Mucosa of rectum (tissue), 2 donors: Measurements from ENCODE around the gene ZNF518B.

Experiments used
- H3K27ac ChIP-seq, 2 donors: one replicate each; pipeline ENCODE4 v1.7.0; 2013; ENCODE audit warnings: inconsistent platforms in 2 of 2, low read depth in 2 of 2, low read length in 2 of 2
- H3K27me3 ChIP-seq, 2 donors: one replicate each; pipeline ENCODE4 v1.7.0; 2013; ENCODE audit warnings: low read length in 2 of 2; ENCODE audit not compliant: control insufficient read depth in 2 of 2, insufficient read depth in 2 of 2
- H3K36me3 ChIP-seq, 2 donors: one replicate each; pipeline ENCODE4 v1.7.0; 2013; ENCODE audit warnings: low read length in 2 of 2; ENCODE audit not compliant: control insufficient read depth in 2 of 2, insufficient read depth in 2 of 2
- H3K4me1 ChIP-seq, 2 donors: one replicate each; pipeline ENCODE4 v1.7.0; 2013; ENCODE audit warnings: low read length in 2 of 2, mild to moderate bottlenecking in 1 of 2; ENCODE audit not compliant: control insufficient read depth in 2 of 2, insufficient read depth in 2 of 2
- H3K4me3 ChIP-seq, 2 donors: one replicate each; pipeline ENCODE4 v1.7.0; 2013; ENCODE audit warnings: low read length in 2 of 2
- H3K9ac ChIP-seq, 2 donors: one replicate each; pipeline ENCODE4 v1.7.0; 2013; ENCODE audit warnings: low read length in 2 of 2, low read depth in 1 of 2, mild to moderate bottlenecking in 1 of 2
- H3K9me3 ChIP-seq, 2 donors: one replicate each; pipeline ENCODE4 v1.7.0; 2013; ENCODE audit warnings: low read length in 2 of 2; ENCODE audit not compliant: control insufficient read depth in 2 of 2
- donor health status: healthy.
- donor health status: Normal muscosa, but diverticular disease.

The ZNF518B gene, protein sequence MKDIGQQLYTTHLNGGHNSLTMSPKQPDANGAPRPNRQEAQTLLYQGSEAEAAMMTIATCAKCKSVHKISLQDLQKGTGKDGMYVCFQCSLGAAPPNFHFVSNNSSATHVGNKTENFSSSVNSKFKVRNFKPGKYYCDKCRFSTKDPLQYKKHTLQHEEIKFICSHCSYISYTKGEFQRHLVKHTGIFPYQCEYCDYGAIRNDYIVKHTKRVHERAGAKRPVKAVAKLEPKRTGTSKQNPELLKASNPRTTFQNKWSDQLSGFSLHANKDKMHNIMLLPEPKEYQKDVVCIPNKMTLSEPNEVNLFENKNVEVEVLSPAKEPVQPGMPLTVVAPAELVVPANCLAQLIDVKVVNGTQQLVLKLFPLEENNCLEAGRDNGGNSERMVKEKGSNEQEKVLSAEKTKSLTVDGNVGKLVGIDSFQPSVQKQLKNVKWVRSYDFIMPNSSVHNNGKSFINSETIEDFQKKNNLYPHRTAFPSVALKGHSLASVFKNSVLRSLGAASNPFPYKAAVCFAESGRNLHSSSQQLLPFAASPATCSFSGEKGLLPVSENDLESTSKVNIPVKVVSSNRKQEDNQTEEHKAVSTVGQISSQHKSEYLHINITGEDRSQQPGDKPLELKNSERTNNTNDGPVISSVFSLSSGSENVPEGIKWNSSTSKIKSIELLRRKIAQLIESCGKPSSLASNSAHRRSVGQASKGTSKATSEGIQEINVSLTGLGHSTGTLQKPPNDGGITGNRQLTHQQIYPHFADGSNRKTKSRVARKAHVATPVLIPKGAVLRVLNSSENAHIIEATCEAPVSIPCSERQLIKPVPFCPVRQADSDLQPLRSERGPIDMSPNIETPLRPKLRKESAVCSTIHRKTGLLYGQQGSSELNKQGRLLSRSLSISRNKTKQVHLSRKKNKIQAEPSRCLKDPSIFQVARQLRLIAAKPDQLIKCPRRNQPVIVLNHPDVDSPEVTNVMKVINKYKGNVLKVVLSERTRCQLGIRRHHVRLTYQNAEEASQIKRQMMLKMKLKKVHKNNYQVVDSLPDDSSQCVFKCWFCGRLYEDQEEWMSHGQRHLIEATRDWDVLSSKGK

DNA sequence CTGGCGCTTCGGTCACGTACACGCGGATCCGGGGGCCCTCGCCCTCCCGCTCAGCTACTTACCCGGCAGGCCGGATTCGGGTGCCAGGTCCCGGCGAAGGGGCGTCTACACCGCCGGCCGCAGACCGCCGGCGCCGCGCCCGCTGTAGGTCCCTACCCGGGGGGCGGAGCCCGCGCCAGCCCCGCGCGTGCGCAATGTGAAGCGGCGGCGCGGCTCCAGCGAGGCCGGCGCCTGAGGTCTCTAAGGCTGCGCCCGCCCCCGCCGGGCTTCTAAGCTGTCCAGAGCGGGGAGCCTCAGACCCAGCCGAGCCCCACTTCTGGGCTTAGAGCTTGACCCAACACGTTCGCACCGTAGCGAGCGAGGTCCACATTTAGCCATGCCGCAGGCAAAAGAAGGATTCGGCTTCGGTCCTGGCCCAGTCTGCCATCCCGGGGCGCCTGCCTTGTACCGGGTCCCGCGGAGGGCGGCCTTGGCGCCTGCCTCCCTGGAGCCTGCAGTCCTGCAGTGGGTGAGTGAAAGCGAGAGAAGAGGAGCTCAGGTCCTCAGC lies at the start of gene ZNF518B:
Gene ZNF518B (minus strand): TSS at position 172 of the 547 bp plus-strand sequence. CDS start 11,098 bp downstream, outside the sequence.
- H3K9ac ChIP-seq: peak within 1 kb of the TSS; percentile 14 to 59
- peak within 1 kb of the TSS in 1 of 2 donors; percentile 43 for H3K27ac ChIP-seq
- peaks cover 9 to 13% of the 10 kb centered on the region in 2 donors for H3K27me3 ChIP-seq
- no peaks in the 10 kb centered on the region for H3K9me3 ChIP-seq
- peak within 1 kb of the TSS; percentile 60 to 74 for H3K4me3 ChIP-seq
- H3K4me1 ChIP-seq: peaks cover 4 to 5% of the 10 kb centered on the region in 2 donors
- H3K36me3 ChIP-seq: peaks cover 0 to 5% of the 10 kb centered on the region in 2 donors

DNA sequence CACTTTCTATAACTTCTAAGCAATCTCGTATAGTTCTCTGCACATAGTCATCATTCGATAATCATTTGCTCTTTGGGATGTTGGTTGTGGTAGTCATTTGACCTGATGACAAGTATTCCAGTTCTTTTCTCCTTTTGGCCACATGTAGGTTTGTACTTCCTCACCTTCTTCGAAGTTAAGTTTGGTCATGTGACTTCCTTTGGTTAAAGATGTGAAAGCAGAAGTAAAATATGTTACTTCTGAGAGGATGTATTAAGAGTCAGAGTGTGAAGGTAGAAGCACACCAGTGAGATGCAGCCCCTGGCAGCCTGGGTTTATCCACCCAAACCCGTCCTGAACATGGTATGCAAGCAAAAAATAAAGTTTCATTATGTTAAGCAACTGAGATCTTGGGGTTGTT lies 48.9 kb upstream of the ZNF518B start:
- Histone ChIP-seq H3K4me3 (no peak overlapping the region), H3K4me1 (no peaks in the 10 kb centered on the region), H3K27ac (no peak overlapping the region), H3K27me3 (no peaks in the 10 kb centered on the region), H3K9ac (no peak overlapping the region), H3K9me3 (no peaks in the 10 kb centered on the region), H3K36me3 (no peaks in the 10 kb centered on the region)

DNA sequence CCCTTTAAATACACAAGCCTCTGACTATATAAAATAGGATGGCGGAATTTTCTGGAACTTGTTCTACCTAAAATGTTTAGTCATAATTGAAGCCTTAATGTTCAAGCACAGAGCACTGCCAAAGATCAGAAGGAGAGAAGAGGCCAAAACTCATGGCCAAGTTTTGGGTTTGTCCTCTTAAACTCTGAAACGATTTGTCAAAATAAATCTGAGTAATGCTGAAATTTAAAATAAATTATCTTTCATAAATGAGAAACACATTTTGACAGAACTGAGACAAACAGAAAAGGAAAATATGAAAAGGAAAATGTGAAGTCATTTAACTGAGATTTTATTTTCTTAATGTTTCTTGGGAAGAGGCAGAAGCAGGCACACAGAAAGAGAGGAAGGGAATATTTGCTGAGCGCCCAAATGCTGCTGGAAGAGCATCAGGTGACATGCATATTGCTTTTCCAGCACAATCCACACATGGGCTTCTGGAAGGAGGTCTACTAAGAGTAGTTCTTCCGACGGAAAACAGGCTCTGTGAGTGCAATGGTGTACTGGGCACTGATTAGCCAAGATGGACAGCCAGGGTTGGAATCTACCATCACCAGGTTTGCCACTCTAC lies 47.4 kb upstream of the ZNF518B start:
- H3K27me3 ChIP-seq: no peaks in the 10 kb centered on the region
- H3K9me3 ChIP-seq: no peaks in the 10 kb centered on the region
- H3K36me3 ChIP-seq: no peaks in the 10 kb centered on the region
- H3K27ac ChIP-seq: no peak overlapping the region
- no peaks in the 10 kb centered on the region for H3K4me1 ChIP-seq
- H3K4me3 ChIP-seq: no peak overlapping the region
- no peak overlapping the region for H3K9ac ChIP-seq

DNA sequence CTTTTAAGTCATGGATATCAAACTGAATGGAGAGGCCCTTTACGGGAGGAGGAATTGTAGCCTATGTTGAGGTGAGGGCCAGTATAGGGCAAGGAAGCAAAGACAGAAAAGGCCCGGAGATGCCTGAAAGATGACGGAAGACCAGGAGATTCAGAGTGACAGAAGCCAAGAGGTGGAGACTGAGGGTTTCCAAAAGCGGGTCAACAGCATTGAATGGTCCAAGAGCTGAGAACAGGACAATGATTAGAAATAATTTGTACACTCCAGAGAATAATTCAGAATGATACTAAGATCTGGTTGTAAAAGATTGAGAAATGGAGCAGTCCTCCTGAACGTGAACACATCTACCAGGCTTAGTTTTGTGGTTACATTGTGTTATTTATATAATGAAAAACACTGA lies 45.5 kb upstream of the ZNF518B start:
- no peak overlapping the region for H3K27ac ChIP-seq
- no peak overlapping the region for H3K9ac ChIP-seq
- H3K36me3 ChIP-seq: no peaks in the 10 kb centered on the region
- no peaks in the 10 kb centered on the region for H3K9me3 ChIP-seq
- no peak overlapping the region for H3K4me3 ChIP-seq
- H3K27me3 ChIP-seq: no peaks in the 10 kb centered on the region
- no peaks in the 10 kb centered on the region for H3K4me1 ChIP-seq

DNA sequence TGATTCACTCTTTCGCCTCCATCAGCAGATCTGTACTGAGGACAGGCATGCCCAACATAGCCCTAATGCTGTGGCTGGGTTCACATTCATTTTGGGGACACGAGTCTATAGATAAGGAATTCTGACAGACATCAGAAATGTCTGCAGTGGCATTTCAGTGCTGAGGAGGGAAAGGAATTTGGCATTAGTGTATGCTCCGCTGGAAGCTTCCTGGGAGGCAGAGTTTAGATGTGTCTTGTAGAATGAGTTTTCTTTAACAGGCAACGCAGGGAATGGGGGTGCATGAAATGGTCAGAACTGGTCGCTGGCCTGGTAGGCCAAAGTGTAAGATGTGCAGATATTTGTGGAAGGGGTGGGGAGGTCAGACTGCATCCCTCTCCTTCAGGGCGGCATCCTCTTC lies 43.5 kb upstream of the ZNF518B start:
- Histone ChIP-seq H3K9me3 (no peaks in the 10 kb centered on the region), H3K36me3 (no peaks in the 10 kb centered on the region), H3K9ac (no peak overlapping the region), H3K4me1 (no peaks in the 10 kb centered on the region), H3K4me3 (no peak overlapping the region), H3K27ac (no peak overlapping the region), H3K27me3 (no peaks in the 10 kb centered on the region)

DNA sequence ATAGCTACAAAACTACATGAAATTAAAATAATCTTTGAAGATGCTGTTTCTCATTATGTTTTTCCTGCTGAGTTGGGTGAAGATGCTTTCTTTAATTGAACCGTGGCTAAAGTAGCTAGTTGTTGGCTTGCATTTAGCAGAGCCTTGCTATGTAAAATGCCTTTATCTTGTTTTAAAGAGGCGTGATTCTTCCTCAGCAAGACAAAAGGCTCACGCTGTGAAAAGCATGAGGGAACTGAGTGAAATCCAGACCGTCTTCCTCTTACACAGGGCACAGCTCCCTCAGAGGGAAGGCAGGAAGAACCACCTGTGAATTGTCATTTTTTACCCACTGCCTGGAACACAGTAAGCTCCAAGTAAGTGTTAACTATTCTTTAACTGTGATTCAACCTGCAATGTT lies 39.0 kb upstream of the ZNF518B start:
- Histone ChIP-seq H3K4me1 (no peaks in the 10 kb centered on the region), H3K4me3 (no peak overlapping the region), H3K9me3 (no peaks in the 10 kb centered on the region), H3K9ac (no peak overlapping the region), H3K27me3 (no peaks in the 10 kb centered on the region), H3K27ac (no peak overlapping the region), H3K36me3 (no peaks in the 10 kb centered on the region)

DNA sequence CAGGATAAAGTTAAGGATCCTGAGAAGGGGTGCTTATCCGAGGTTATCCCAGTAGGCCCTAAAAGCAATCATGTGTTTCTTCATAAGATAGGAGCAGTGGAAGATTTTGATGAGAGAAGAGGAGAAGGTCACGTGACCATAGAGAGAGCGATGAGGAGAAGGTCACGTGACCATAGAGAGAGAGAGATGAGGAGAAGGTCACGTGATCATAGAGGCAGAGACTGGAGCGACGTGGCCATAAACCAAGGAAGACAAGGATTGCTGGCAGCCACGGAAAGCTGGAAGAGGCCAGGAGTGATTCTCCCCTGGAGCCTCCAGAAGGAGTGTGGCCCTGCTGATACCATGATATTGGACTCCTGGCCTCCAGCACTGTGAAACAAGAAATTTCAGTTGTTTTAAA lies 38.4 kb upstream of the ZNF518B start:
- H3K36me3 ChIP-seq: no peaks in the 10 kb centered on the region
- H3K27ac ChIP-seq: no peak overlapping the region
- no peaks in the 10 kb centered on the region for H3K9me3 ChIP-seq
- H3K27me3 ChIP-seq: no peaks in the 10 kb centered on the region
- no peak overlapping the region for H3K9ac ChIP-seq
- no peak overlapping the region for H3K4me3 ChIP-seq
- no peaks in the 10 kb centered on the region for H3K4me1 ChIP-seq

DNA sequence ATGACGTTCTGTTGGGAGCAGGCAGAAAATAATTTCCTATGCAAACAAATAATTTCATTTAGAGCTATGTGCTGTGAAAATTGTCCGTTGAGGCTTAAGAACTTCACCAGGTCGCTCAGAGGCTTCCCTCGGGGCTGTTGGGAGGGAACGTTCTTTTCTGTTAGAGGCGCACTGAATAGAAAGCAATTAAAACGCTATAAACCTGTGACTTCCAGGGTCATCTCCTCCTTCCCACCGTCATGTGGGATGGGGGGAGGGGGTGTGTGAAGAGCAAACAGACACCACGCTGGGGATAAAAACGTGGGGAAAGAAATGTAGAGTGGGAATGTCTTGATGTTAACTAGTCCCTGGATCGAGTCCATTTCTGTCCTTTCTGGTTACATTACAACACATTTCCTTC lies 35.2 kb upstream of the ZNF518B start:
- Histone ChIP-seq H3K27ac (no peak overlapping the region), H3K27me3 (no peaks in the 10 kb centered on the region), H3K9me3 (no peaks in the 10 kb centered on the region), H3K4me3 (no peak overlapping the region), H3K4me1 (no peaks in the 10 kb centered on the region), H3K36me3 (no peaks in the 10 kb centered on the region), H3K9ac (no peak overlapping the region)

DNA sequence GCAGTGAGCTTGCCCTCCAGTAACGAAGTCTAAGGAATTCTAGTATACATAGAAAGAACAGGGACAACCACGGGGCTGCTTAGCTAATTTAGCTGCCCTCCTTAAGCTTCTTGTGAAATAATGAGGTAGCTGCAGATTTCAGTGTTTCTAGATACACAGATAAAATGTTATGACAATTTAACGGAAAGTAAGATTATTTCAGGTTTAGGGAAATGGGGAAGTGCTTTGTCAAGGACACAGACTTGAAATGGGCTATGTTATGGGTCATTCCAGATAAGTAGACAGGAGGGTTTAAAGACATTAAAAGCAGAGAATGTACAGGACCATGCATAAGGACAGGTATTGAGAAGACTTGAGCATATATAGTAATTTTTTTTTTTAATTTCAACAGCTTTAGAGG lies 34.2 kb upstream of the ZNF518B start:
- Histone ChIP-seq H3K36me3 (no peaks in the 10 kb centered on the region), H3K4me3 (no peak overlapping the region), H3K9me3 (no peaks in the 10 kb centered on the region), H3K27ac (no peak overlapping the region), H3K27me3 (no peaks in the 10 kb centered on the region), H3K9ac (no peak overlapping the region), H3K4me1 (no peaks in the 10 kb centered on the region)
